Common myeloid progenitor, CD34-positive (primary cell): ENCODE measurements around the gene PCSK6.

Source experiments
- CTCF ChIA-PET: fragments of 350-600 bp; sonication (Branson Sonifier 250); formaldehyde crosslinking; loops from one replicate; lab custom pipeline; 2021; ENCODE audit warnings: antibody characterized with exemption; lab: Charles Lee
- POLR2A ChIA-PET: fragments of 350-600 bp; sonication (Branson Sonifier 250); formaldehyde crosslinking; loops from one replicate; lab custom pipeline; 2021; ENCODE audit warnings: antibody characterized with exemption; lab: Charles Lee
- DNase-seq, 3 donors: peaks; one replicate each; pipeline versions ENCODE4 v3.0.0 to v3.0.0-alpha.2; 2013
- H3K27ac ChIP-seq, 2 experiments: 1 replicate in 1 of 2; 2 replicates in 1 of 2; pipeline ENCODE4 v1.7.0; 2013; ENCODE audit warnings: inconsistent platforms in 2 of 2, low read length in 2 of 2, mild to moderate bottlenecking in 2 of 2, low read depth in 1 of 2, moderate library complexity in 1 of 2; ENCODE audit not compliant: severe bottlenecking in 2 of 2, insufficient read depth in 1 of 2, poor library complexity in 1 of 2
- H3K27me3 ChIP-seq, 5 experiments: replicated peaks in 2 of 5; 1 replicate in 3 of 5; 2 replicates in 2 of 5; pipeline versions ENCODE4 v1.6.1 to v1.7.0; 2013; ENCODE audit warnings: low read length in 4 of 5, mild to moderate bottlenecking in 2 of 5, moderate library complexity in 2 of 5, inconsistent platforms in 1 of 5; ENCODE audit not compliant: insufficient read depth in 5 of 5, control insufficient read depth in 4 of 5
- H3K36me3 ChIP-seq, 4 experiments: 1 replicate in 2 of 4; 2 replicates in 2 of 4; pipeline versions ENCODE4 v1.6.1 to v1.7.0; 2013; ENCODE audit warnings: low read length in 3 of 4, control low read depth in 1 of 4, mild to moderate bottlenecking in 1 of 4; ENCODE audit not compliant: control insufficient read depth in 4 of 4, insufficient read depth in 4 of 4
- H3K4me1 ChIP-seq, 4 experiments: 1 replicate in 3 of 4; 2 replicates in 1 of 4; pipeline versions ENCODE4 v1.6.1 to v1.7.1; 2013; ENCODE audit warnings: low read length in 3 of 4, mild to moderate bottlenecking in 3 of 4, control low read depth in 1 of 4, inconsistent platforms in 1 of 4, moderate library complexity in 1 of 4; ENCODE audit not compliant: control insufficient read depth in 4 of 4, insufficient read depth in 4 of 4; ENCODE audit errors: control extremely low read depth in 1 of 4
- H3K4me3 ChIP-seq, 7 experiments: 1 replicate in 4 of 7; 2 replicates in 3 of 7; pipeline versions ENCODE4 v1.5.1 to v1.7.0; 2013; ENCODE audit warnings: mild to moderate bottlenecking in 7 of 7, low read length in 6 of 7, moderate library complexity in 6 of 7, inconsistent platforms in 2 of 7, low read depth in 2 of 7, control low read depth in 1 of 7; ENCODE audit not compliant: insufficient read depth in 4 of 7, control insufficient read depth in 1 of 7; ENCODE audit errors: extremely low read depth in 1 of 7
- H3K9me3 ChIP-seq, 5 experiments: 1 replicate in 4 of 5; 2 replicates in 1 of 5; pipeline versions ENCODE4 v1.6.1 to v1.7.1; 2013; ENCODE audit warnings: low read length in 4 of 5, mild to moderate bottlenecking in 2 of 5, inconsistent platforms in 1 of 5, low read depth in 1 of 5, moderate library complexity in 1 of 5; ENCODE audit not compliant: control insufficient read depth in 4 of 5, insufficient read depth in 2 of 5; ENCODE audit errors: control extremely low read depth in 1 of 5
- WGBS: methylation state at CpG from one replicate; pipeline ENCODE4 v1.1.5; 2013; ENCODE audit not compliant: insufficient coverage; 5-methylcytosine and 5-hydroxymethylcytosine counted together

Gene PCSK6

GRCh38 chr15:101482526-101483371 lies 6.8 kb downstream of the PCSK6 start:
- WGBS, result 98% methylated on average over 20 of the region's 21 CpGs

GRCh38 chr15:101481917-101482525 lies 7.5 kb downstream of the PCSK6 start:
- ChIA-PET POLR2A (interaction anchor here (0.8 kb wide), 1 partner anchor 188 kb away, joined by 3 read pairs; no protein-coding TSS in a partner anchor), CTCF (interaction anchor here (1.3 kb wide), 1 partner anchor 13 kb away, joined by 4 read pairs; no protein-coding TSS in a partner anchor)
- no peak overlapping the region for H3K27ac ChIP-seq
- H3K27me3 ChIP-seq, result peaks cover 0 to 61% (median 14%) of the 10 kb centered on the region in 5 experiments
- H3K9me3 ChIP-seq, result no peaks in the 10 kb centered on the region
- WGBS, result 97% methylated on average over 17 of the region's 17 CpGs
- no peaks in the 10 kb centered on the region for H3K36me3 ChIP-seq
- no peak overlapping the region for H3K4me3 ChIP-seq
- no peak for DNase-seq
- H3K4me1 ChIP-seq, result no peaks in the 10 kb centered on the region

More at GRCh38 chr15:101482526-101483371, 6.8 kb downstream of the PCSK6 start:
- no peak for DNase-seq
- POLR2A ChIA-PET, result interaction anchor here (0.9 kb wide), 1 partner anchor 32 kb away, joined by 3 read pairs; no protein-coding TSS in a partner anchor
- peaks cover 0 to 68% (median 17%) of the 10 kb centered on the region in 5 experiments for H3K27me3 ChIP-seq
- CTCF ChIA-PET, result interaction anchor here (1.0 to 1.3 kb wide), 2 partner anchors 14 to 21 kb away, joined by 3 to 4 read pairs; no protein-coding TSS in a partner anchor
- H3K9me3 ChIP-seq, result no peaks in the 10 kb centered on the region
- H3K4me3 ChIP-seq, result no peak overlapping the region
- H3K36me3 ChIP-seq, result no peaks in the 10 kb centered on the region
- H3K4me1 ChIP-seq, result no peaks in the 10 kb centered on the region
- no peak overlapping the region for H3K27ac ChIP-seq

- Histone ChIP-seq H3K9me3 (no peaks in the 10 kb centered on the region), H3K4me3 (no peak overlapping the region), H3K4me1 (no peaks in the 10 kb centered on the region), H3K27me3 (peaks cover 0 to 57% (median 9%) of the 10 kb centered on the region in 5 experiments), H3K36me3 (no peaks in the 10 kb centered on the region), H3K27ac (no peak overlapping the region)
- ChIA-PET CTCF (no interaction called here), POLR2A (interaction anchor here (0.8 kb wide), 1 partner anchor 187 kb away, joined by 3 read pairs; no protein-coding TSS in a partner anchor)
- WGBS, result 92% methylated on average over 8 of the region's 8 CpGs
- DNase-seq, result no peak
These were observed 8.2 kb downstream of the PCSK6 start for GRCh38 chr15:101481381-101481705.

GRCh38 chr15:101480613-101481380 lies 8.7 kb downstream of the PCSK6 start:
- Histone ChIP-seq H3K9me3 (no peaks in the 10 kb centered on the region), H3K4me3 (no peak overlapping the region), H3K27ac (no peak overlapping the region), H3K27me3 (peaks cover 0 to 51% (median 9%) of the 10 kb centered on the region in 5 experiments), H3K36me3 (no peaks in the 10 kb centered on the region), H3K4me1 (no peaks in the 10 kb centered on the region)
- POLR2A ChIA-PET, result interaction anchor here (0.8 kb wide), 1 partner anchor 187 kb away, joined by 3 read pairs; no protein-coding TSS in a partner anchor
- DNase-seq, result peak in 2 of 3 donors; percentile 25 to 41
- CTCF ChIA-PET, result no interaction called here
- WGBS, result 70% methylated on average over 23 of the region's 23 CpGs

GRCh38 chr15:101479851-101480612 lies 9.5 kb downstream of the PCSK6 start:
- Histone ChIP-seq H3K9me3 (no peaks in the 10 kb centered on the region), H3K36me3 (no peaks in the 10 kb centered on the region), H3K4me3 (no peak overlapping the region), H3K4me1 (no peaks in the 10 kb centered on the region), H3K27ac (no peak overlapping the region), H3K27me3 (peaks cover 0 to 46% (median 5%) of the 10 kb centered on the region in 5 experiments)
- 98% methylated on average over 14 of the region's 15 CpGs for WGBS
- ChIA-PET CTCF (no interaction called here), POLR2A (no interaction called here)
- DNase-seq, result no peak

GRCh38 chr15:101479342-101479845 lies 10.1 kb downstream of the PCSK6 start:
- ChIA-PET CTCF (no interaction called here), POLR2A (no interaction called here)
- Histone ChIP-seq H3K9me3 (no peaks in the 10 kb centered on the region), H3K27ac (no peak overlapping the region), H3K27me3 (peaks cover 0 to 40% (median 6%) of the 10 kb centered on the region in 5 experiments), H3K36me3 (no peaks in the 10 kb centered on the region), H3K4me1 (no peaks in the 10 kb centered on the region), H3K4me3 (no peak overlapping the region)
- no peak for DNase-seq
- WGBS, result 97% methylated on average over 9 of the region's 11 CpGs
